C4-2B (cell line): ENCODE measurements around the gene GRID1.

Experiments used
- H3K27ac ChIP-seq: fragments of 450-650 bp; 2 replicates; pipeline ENCODE4 v1.5.1; 2017
- ZFX ChIP-seq: fragments of 450-650 bp; IDR thresholded peaks from 2 replicates; pipeline ENCODE4 v1.6.1; 2017
- TF ChIP-seq, protein P1 (sequence below): fragments of 450-650 bp; conservative IDR thresholded peaks from 2 replicates; pipeline ENCODE4 v1.5.1; 2017; ENCODE audit warnings: mild to moderate bottlenecking

GRID1 gene

DNA sequence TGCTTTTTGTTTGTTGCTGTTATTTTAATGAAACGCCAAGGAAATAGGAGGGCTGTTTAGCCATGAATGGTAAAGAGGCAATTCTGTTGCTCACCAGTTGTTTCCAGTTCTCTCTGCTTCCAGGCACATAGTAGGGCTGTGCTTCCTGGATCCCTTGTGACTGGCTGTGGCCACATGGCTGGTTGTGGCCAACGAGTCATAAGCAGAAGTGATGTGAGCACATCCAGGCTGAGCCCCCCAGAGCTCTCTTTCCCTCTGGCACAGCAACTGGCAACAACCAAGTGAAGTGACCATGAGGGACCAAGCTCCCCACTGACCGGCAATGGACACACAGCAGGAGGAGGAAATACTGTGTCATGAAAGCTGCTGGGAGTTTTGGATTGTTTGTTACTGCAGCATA, 10.3 kb downstream of the GRID1 start:
- TF ChIP-seq ZFX = no peak
- TF ChIP-seq, protein P1, sequence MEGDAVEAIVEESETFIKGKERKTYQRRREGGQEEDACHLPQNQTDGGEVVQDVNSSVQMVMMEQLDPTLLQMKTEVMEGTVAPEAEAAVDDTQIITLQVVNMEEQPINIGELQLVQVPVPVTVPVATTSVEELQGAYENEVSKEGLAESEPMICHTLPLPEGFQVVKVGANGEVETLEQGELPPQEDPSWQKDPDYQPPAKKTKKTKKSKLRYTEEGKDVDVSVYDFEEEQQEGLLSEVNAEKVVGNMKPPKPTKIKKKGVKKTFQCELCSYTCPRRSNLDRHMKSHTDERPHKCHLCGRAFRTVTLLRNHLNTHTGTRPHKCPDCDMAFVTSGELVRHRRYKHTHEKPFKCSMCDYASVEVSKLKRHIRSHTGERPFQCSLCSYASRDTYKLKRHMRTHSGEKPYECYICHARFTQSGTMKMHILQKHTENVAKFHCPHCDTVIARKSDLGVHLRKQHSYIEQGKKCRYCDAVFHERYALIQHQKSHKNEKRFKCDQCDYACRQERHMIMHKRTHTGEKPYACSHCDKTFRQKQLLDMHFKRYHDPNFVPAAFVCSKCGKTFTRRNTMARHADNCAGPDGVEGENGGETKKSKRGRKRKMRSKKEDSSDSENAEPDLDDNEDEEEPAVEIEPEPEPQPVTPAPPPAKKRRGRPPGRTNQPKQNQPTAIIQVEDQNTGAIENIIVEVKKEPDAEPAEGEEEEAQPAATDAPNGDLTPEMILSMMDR = no peak
- H3K27ac ChIP-seq = no peak overlapping the region

GRCh38 chr10:86355571-86356038, 11.0 kb downstream of the GRID1 start:
- no peak overlapping the region for H3K27ac ChIP-seq
- TF ChIP-seq, protein P1 = no peak
- TF ChIP-seq ZFX = no peak

GRCh38 chr10:86354761-86355540, 11.6 kb downstream of the GRID1 start:
- no peak for TF ChIP-seq ZFX
- TF ChIP-seq, protein P1 = no peak

GRCh38 chr10:86353506-86354485, 12.8 kb downstream of the GRID1 start:
- TF ChIP-seq, protein P1 = no peak
- no peak for TF ChIP-seq ZFX
- H3K27ac ChIP-seq = no peak overlapping the region

More at GRCh38 chr10:86354761-86355540, 11.6 kb downstream of the GRID1 start:
- H3K27ac ChIP-seq = no peak overlapping the region

DNA sequence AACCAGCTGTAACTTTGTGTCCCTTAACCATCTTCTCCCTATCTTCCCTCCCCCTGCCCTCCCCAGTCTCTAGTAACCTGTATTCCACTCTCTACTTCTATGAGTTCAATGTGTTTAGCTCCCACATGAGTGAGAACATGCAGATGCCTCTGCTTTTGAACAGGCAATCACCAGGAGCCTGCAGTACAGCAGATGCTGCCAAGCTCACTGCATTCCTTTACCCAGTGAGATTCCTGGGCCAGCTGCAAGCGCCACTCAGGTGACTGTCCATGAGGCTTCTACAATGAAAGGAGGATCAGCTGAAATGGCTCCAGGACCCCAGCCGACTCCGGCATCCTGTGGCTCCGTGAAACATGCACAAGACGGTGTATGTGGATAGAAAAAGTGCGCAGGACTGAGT, 15.7 kb downstream of the GRID1 start:
- TF ChIP-seq, protein P1 = no peak
- no peak for TF ChIP-seq ZFX
- no peak overlapping the region for H3K27ac ChIP-seq

GRCh38 chr10:86349940-86350630, 16.5 kb downstream of the GRID1 start:
- no peak for TF ChIP-seq ZFX
- TF ChIP-seq, protein P1 = no peak
- H3K27ac ChIP-seq = no peak overlapping the region
